HEK293T (cell line): ENCODE measurements around the gene FSIP1.

Experiments used
- CTCF ChIA-PET: fragments of 350-600 bp; formaldehyde crosslinking; extraction: SDS; loops from one replicate; lab custom pipeline; 2021; ENCODE audit warnings: antibody characterized with exemption, inconsistent platforms; lab: Yijun Ruan, JAX
- POLR2A ChIA-PET: fragments of 350-600 bp; formaldehyde crosslinking; extraction: SDS; loops from one replicate; lab custom pipeline; 2020; ENCODE audit warnings: antibody characterized with exemption, inconsistent platforms; lab: Yijun Ruan, JAX
- DNase-seq: peaks from one replicate; pipeline ENCODE4 v3.0.0; 2012; ENCODE audit warnings: mixed read lengths; ENCODE audit errors: extremely low spot score
- ARNT ChIP-seq: fragments of 450-650 bp; IDR thresholded peaks from 2 replicates; pipeline ENCODE4 v1.6.1; 2017; ENCODE audit warnings: mild to moderate bottlenecking
- BHLHE40 ChIP-seq: fragments of 450-650 bp; IDR thresholded peaks from 2 replicates; pipeline ENCODE4 v1.6.1; 2016; ENCODE audit warnings: mild to moderate bottlenecking, moderate library complexity, borderline replicate concordance
- CTBP1 ChIP-seq: fragments of 450-650 bp; IDR thresholded peaks from 2 replicates; pipeline ENCODE4 v1.6.1; 2016; ENCODE audit warnings: borderline replicate concordance
- ELF4 ChIP-seq: fragments of 450-650 bp; IDR thresholded peaks from 2 replicates; pipeline ENCODE4 v1.6.1; 2017; ENCODE audit warnings: antibody characterized with exemption
- FOXA1 ChIP-seq: fragments of 450-650 bp; IDR thresholded peaks from 2 replicates; pipeline ENCODE4 v1.6.1; 2016; ENCODE audit warnings: mild to moderate bottlenecking
- FOXK2 ChIP-seq: fragments of 450-650 bp; IDR thresholded peaks from 2 replicates; pipeline ENCODE4 v1.6.1; 2016; ENCODE audit warnings: mild to moderate bottlenecking
- FOXM1 ChIP-seq: fragments of 450-650 bp; IDR thresholded peaks from 2 replicates; pipeline ENCODE4 v1.6.1; 2017; ENCODE audit warnings: mild to moderate bottlenecking, borderline replicate concordance
- HDGF ChIP-seq: fragments of 450-650 bp; IDR thresholded peaks from 2 replicates; pipeline ENCODE4 v1.6.1; 2017; ENCODE audit warnings: antibody characterized with exemption, borderline replicate concordance
- L3MBTL2 ChIP-seq: fragments of 450-650 bp; conservative IDR thresholded peaks from 2 replicates; pipeline ENCODE4 v1.6.1; 2016; ENCODE audit warnings: mild to moderate bottlenecking
- LEF1 ChIP-seq: fragments of 450-650 bp; IDR thresholded peaks from 2 replicates; pipeline ENCODE4 v1.6.1; 2017; ENCODE audit warnings: mild to moderate bottlenecking, borderline replicate concordance
- NFRKB ChIP-seq: fragments of 450-650 bp; IDR thresholded peaks from 2 replicates; pipeline ENCODE4 v1.6.1; 2016; ENCODE audit warnings: mild to moderate bottlenecking, moderate library complexity
- SP1 ChIP-seq: fragments of 450-650 bp; IDR thresholded peaks from 2 replicates; pipeline ENCODE4 v1.6.1; 2017
- SUZ12 ChIP-seq: fragments of 450-650 bp; IDR thresholded peaks from 2 replicates; pipeline ENCODE4 v1.6.1; 2016; ENCODE audit warnings: mild to moderate bottlenecking
- TARDBP ChIP-seq: fragments of 450-650 bp; IDR thresholded peaks from 2 replicates; pipeline ENCODE4 v1.6.1; 2016
- ZNF384 ChIP-seq: fragments of 450-650 bp; IDR thresholded peaks from 2 replicates; pipeline ENCODE4 v1.6.1; 2016
- TF ChIP-seq, protein P1 (sequence below): fragments of 450-650 bp; IDR thresholded peaks from 2 replicates; pipeline ENCODE4 v1.6.1; 2016

FSIP1 gene

GRCh38 chr15:39629371-39629770, 153.3 kb downstream of the FSIP1 start:
- ChIA-PET CTCF (interaction anchor here (1.4 kb wide), 1 partner anchor 127 kb away, joined by 4 read pairs; no protein-coding TSS in a partner anchor), POLR2A (interaction anchor here (0.6 kb wide), 1 partner anchor 148 kb away, joined by 3 read pairs; no protein-coding TSS in a partner anchor)
- TF ChIP-seq NFRKB (no peak), SUZ12 (no peak), ELF4 (no peak), SP1 (no peak), L3MBTL2 (no peak), ARNT (no peak), FOXK2 (no peak), TARDBP (no peak), FOXM1 (no peak), ZNF384 (no peak), BHLHE40 (no peak), FOXA1 (no peak), HDGF (no peak), LEF1 (no peak), CTBP1 (no peak)
- TF ChIP-seq, protein P1, sequence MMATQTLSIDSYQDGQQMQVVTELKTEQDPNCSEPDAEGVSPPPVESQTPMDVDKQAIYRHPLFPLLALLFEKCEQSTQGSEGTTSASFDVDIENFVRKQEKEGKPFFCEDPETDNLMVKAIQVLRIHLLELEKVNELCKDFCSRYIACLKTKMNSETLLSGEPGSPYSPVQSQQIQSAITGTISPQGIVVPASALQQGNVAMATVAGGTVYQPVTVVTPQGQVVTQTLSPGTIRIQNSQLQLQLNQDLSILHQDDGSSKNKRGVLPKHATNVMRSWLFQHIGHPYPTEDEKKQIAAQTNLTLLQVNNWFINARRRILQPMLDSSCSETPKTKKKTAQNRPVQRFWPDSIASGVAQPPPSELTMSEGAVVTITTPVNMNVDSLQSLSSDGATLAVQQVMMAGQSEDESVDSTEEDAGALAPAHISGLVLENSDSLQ: no peak
- DNase-seq: no peak

DNA sequence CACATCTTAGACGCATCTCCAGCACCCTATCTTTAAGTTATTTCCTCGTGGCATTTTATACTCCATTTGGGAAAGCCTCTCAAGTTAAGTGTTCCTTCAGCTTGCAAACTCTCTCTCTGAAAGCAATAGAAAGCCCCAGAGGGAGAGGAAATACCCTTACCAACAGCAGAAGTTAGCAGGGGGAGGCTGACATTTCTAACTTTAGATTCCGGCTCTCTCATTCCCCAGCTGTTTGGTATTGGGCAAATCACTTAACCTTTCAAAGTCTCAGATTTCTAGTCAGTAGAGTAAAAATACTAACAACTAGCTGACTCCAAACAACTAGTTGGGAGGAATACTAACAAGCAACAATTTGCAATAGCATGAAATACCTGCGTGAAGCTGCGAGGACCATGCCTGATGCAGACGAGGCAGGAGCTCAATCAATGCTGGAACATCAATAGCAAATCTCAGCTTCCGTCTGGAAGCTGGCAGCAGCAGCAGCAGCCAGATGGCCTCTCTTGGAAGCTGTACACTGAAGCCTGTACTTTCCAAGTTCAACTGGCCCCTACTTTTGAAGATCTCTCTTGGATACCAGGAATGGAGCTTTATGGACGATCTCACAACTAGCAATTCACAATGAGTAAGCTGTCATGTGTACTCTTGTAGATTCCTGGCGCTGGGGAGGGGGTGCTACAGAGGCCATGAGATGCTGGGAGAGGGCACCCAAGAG, 153.9 kb downstream of the FSIP1 start:
- ChIA-PET POLR2A (interaction anchor here (0.6 kb wide), 1 partner anchor 148 kb away, joined by 3 read pairs; no protein-coding TSS in a partner anchor), CTCF (interaction anchor here (1.4 kb wide), 1 partner anchor 128 kb away, joined by 4 read pairs; no protein-coding TSS in a partner anchor)
- TF ChIP-seq L3MBTL2: no peak
- no peak for TF ChIP-seq NFRKB
- TF ChIP-seq FOXK2: no peak
- TF ChIP-seq ARNT: no peak
- no peak for TF ChIP-seq LEF1
- no peak for TF ChIP-seq SUZ12
- no peak for TF ChIP-seq TARDBP
- TF ChIP-seq HDGF: no peak
- no peak for TF ChIP-seq FOXA1
- TF ChIP-seq BHLHE40: no peak
- TF ChIP-seq, protein P1: no peak
- TF ChIP-seq ZNF384: no peak
- no peak for DNase-seq

- CTCF ChIA-PET: interaction anchor here (1.4 kb wide), 1 partner anchor 129 kb away, joined by 4 read pairs; no protein-coding TSS in a partner anchor
- no peak for DNase-seq
- POLR2A ChIA-PET: no interaction called here
- TF ChIP-seq ZNF384 (no peak), HDGF (no peak), L3MBTL2 (no peak), ARNT (no peak), NFRKB (no peak), FOXM1 (no peak), FOXA1 (no peak), LEF1 (no peak)
- TF ChIP-seq, protein P1: no peak
These were observed 154.5 kb downstream of the FSIP1 start for GRCh38 chr15:39628144-39628508.

DNA sequence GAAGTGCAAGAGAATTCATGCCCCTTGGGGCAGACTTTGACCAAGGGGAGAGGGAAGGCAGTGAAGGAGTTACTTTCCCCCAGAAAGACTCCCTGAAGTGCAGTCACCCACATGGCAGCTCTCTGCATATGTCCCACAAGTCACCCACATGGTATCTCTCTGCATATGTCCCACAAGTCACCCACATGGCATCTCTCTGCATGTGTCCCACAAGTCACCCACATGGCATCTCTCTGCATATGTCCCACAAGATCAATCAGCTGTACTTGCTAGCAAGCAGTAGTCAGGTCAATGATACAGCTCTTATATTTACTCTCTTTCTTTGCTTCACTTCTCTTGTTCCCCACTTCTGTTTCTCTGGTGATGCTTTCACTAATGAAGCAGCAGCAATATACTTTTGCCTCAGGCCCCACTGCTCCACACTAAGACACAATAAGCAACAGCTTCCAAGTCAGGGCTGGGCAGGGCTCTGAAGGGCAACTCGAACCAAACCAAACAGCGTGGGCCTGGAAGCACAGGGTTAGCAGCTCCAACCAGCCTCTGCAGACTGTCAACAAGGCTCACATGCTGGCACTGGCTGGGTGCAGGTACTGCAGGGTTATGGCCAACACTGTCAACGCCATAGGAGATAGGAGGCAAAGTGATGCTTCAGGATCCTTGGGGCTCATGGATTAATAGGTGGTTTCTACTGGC, 155.0 kb downstream of the FSIP1 start:
- ChIA-PET CTCF (no interaction called here), POLR2A (no interaction called here)
- no peak for TF ChIP-seq ZNF384
- TF ChIP-seq FOXM1: no peak
- TF ChIP-seq ELF4: no peak
- TF ChIP-seq LEF1: no peak
- no peak for TF ChIP-seq TARDBP
- TF ChIP-seq SUZ12: no peak
- TF ChIP-seq, protein P1: no peak
- no peak for TF ChIP-seq CTBP1
- no peak for TF ChIP-seq NFRKB
- TF ChIP-seq FOXA1: no peak
- TF ChIP-seq FOXK2: no peak
- no peak for TF ChIP-seq HDGF
- no peak for TF ChIP-seq L3MBTL2
- DNase-seq: no peak

DNA sequence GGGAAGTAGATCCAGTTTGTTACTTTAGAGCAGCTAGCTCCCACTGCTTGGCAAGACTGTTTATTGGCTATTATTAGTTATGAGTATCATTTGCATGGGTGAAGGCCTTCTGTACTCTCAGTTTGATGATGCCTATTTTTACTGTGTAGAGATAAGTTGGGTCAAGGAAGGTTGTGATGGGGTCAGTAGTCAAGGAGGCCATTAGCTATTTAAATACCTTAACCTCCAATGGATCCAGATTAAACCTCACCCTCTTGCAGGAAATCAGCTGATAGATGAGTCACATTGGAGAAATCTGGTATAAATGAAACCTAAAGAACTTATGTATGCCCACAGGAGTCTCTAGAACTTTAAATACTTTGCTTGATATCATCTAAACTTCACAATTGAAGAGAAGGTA, 156.8 kb downstream of the FSIP1 start:
- TF ChIP-seq SP1 (no peak), TARDBP (no peak), ARNT (no peak), SUZ12 (no peak), ZNF384 (no peak), LEF1 (no peak), CTBP1 (no peak), HDGF (no peak), NFRKB (no peak), BHLHE40 (no peak), L3MBTL2 (no peak), FOXM1 (no peak), FOXK2 (no peak)
- ChIA-PET POLR2A (no interaction called here), CTCF (no interaction called here)
- DNase-seq: no peak
